ENCODE measurements around the gene JAM3.

DNA sequence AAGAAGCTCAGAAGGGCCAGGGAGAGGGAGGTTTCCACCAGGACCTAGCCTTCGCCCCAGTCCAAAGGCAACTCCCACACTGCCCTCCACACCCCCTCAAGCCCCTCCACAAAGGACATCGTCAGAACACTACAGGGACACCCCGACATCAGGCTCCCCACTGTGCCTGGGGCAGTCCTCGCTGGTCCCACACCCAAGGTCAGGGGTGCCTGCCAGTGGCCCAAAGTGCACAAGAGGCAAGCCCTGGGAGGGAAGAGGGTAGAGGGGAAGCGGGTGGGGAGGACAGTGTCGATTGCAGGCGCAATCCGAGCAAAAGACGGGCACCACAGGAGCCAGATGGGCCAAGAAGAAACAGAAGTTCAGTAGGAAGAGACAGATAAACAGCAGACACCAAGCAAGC lies 35.6 kb upstream of the JAM3 start:
- TF ChIP-seq, protein P1, sequence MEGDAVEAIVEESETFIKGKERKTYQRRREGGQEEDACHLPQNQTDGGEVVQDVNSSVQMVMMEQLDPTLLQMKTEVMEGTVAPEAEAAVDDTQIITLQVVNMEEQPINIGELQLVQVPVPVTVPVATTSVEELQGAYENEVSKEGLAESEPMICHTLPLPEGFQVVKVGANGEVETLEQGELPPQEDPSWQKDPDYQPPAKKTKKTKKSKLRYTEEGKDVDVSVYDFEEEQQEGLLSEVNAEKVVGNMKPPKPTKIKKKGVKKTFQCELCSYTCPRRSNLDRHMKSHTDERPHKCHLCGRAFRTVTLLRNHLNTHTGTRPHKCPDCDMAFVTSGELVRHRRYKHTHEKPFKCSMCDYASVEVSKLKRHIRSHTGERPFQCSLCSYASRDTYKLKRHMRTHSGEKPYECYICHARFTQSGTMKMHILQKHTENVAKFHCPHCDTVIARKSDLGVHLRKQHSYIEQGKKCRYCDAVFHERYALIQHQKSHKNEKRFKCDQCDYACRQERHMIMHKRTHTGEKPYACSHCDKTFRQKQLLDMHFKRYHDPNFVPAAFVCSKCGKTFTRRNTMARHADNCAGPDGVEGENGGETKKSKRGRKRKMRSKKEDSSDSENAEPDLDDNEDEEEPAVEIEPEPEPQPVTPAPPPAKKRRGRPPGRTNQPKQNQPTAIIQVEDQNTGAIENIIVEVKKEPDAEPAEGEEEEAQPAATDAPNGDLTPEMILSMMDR (IDR thresholded peaks at IDR 0.05; ENCODE audit: insufficient read depth, low read length, poor library complexity, severe bottlenecking): no peak
- TF ChIP-seq EZH2phosphoT487 (conservative IDR thresholded peaks at IDR 0.05; ENCODE audit: low read length): no peak

Measured in SU-DHL-6 (cell line).